ENCODE results near the gene TLX3.

DNA sequence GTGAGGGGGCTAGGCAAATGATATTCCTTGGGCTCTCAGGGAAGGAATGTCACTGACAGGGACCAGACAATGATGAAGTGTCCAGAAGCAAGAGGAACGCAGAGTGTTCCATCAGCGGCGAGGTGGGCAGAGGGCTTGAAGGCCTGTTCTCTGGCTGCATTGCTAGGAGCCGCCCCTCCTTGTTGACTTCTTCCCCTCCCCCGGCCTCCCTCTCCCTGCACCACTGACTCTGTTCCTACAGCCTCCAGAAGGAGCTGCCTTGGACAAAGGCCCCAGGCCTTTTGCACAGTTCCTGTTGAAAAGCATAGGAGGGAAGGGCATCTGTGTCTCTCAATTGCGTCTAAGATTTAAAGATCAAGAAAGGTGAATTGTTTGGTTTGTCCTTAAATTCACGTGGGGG is 12.4 kb downstream of the TLX3 start:
- no peak for TF ChIP-seq POLR2AphosphoS5 (IDR thresholded peaks at IDR 0.05)
- TF ChIP-seq, protein P1, sequence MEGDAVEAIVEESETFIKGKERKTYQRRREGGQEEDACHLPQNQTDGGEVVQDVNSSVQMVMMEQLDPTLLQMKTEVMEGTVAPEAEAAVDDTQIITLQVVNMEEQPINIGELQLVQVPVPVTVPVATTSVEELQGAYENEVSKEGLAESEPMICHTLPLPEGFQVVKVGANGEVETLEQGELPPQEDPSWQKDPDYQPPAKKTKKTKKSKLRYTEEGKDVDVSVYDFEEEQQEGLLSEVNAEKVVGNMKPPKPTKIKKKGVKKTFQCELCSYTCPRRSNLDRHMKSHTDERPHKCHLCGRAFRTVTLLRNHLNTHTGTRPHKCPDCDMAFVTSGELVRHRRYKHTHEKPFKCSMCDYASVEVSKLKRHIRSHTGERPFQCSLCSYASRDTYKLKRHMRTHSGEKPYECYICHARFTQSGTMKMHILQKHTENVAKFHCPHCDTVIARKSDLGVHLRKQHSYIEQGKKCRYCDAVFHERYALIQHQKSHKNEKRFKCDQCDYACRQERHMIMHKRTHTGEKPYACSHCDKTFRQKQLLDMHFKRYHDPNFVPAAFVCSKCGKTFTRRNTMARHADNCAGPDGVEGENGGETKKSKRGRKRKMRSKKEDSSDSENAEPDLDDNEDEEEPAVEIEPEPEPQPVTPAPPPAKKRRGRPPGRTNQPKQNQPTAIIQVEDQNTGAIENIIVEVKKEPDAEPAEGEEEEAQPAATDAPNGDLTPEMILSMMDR (IDR thresholded peaks at IDR 0.05), result no peak
- TF ChIP-seq POLR2A (IDR thresholded peaks at IDR 0.05), result no peak
- no peak for TF ChIP-seq EP300 (IDR thresholded peaks at IDR 0.05)

Data from sigmoid colon (tissue), 4 donors.